Measurements from ENCODE around the gene MPST. TPM values are rescaled to one million over a fixed set of nuclear protein-coding genes. Genes with fewer than 3 reads are reported as not detected.

Gene MPST
- total RNA-seq, 1 experiment from 2014 or later, result 73.0 TPM

GRCh38 chr22:37027556-37027955 lies 8.0 kb downstream of the MPST start:
- Mint-ChIP-seq H3K27me3 (ENCODE audit: unreplicated experiment) (no peaks in the 10 kb centered on the region), H3K4me1 (ENCODE audit: low read depth, unreplicated experiment) (peaks cover 25% of the 10 kb centered on the region), H3K27ac (ENCODE audit: unreplicated experiment) (no peak overlapping the region), H3K36me3 (ENCODE audit: insufficient read depth, unreplicated experiment) (peaks cover 66% of the 10 kb centered on the region), H3K9me3 (ENCODE audit: low read depth, unreplicated experiment) (no peaks in the 10 kb centered on the region), H3K4me3 (ENCODE audit: low read depth, unreplicated experiment) (no peak overlapping the region)
- CTCF ChIA-PET, result no interaction called here
- no peak for TF ChIP-seq CTCF (IDR thresholded peaks at IDR 0.05; ENCODE audit: unreplicated experiment)
- no TSS peak for BruUV-seq (replicated peaks)
- no peak for DNase-seq
- intact Hi-C loops (cut with micrococcal nuclease; ENCODE audit: unreplicated experiment), result no loop called here

GRCh38 chr22:37028692-37029674 lies 9.4 kb downstream of the MPST start:
- no peaks in the 10 kb centered on the region for H3K27me3 Mint-ChIP-seq (ENCODE audit: unreplicated experiment)
- no peaks in the 10 kb centered on the region for H3K9me3 Mint-ChIP-seq (ENCODE audit: low read depth, unreplicated experiment)
- DNase-seq, result no peak
- intact Hi-C loops (cut with micrococcal nuclease; ENCODE audit: unreplicated experiment), result no loop called here
- TF ChIP-seq CTCF (IDR thresholded peaks at IDR 0.05; ENCODE audit: unreplicated experiment), result no peak
- no peak overlapping the region for H3K4me3 Mint-ChIP-seq (ENCODE audit: low read depth, unreplicated experiment)
- H3K4me1 Mint-ChIP-seq (ENCODE audit: low read depth, unreplicated experiment), result peaks cover 38% of the 10 kb centered on the region
- no TSS peak for BruUV-seq (replicated peaks)
- no peak overlapping the region for H3K27ac Mint-ChIP-seq (ENCODE audit: unreplicated experiment)
- CTCF ChIA-PET, result no interaction called here
- H3K36me3 Mint-ChIP-seq (ENCODE audit: insufficient read depth, unreplicated experiment), result peaks cover 69% of the 10 kb centered on the region

- no peak overlapping the region for H3K4me3 Mint-ChIP-seq (ENCODE audit: low read depth, unreplicated experiment)
- no peak for DNase-seq
- intact Hi-C loops (cut with micrococcal nuclease; ENCODE audit: unreplicated experiment), result no loop called here
- CTCF ChIA-PET, result interaction anchor here (1.0 to 4.5 kb wide), 2 partner anchors 9 to 14 kb away, joined by 3 to 46 read pairs; no protein-coding TSS in a partner anchor
- peak overlapping the region; percentile 100 for H3K27ac Mint-ChIP-seq (ENCODE audit: unreplicated experiment)
- H3K27me3 Mint-ChIP-seq (ENCODE audit: unreplicated experiment), result no peaks in the 10 kb centered on the region
- no peak for TF ChIP-seq CTCF (IDR thresholded peaks at IDR 0.05; ENCODE audit: unreplicated experiment)
- peaks cover 46% of the 10 kb centered on the region for H3K4me1 Mint-ChIP-seq (ENCODE audit: low read depth, unreplicated experiment)
- no TSS peak for BruUV-seq (replicated peaks)
- peaks cover 56% of the 10 kb centered on the region for H3K36me3 Mint-ChIP-seq (ENCODE audit: insufficient read depth, unreplicated experiment)
- no peaks in the 10 kb centered on the region for H3K9me3 Mint-ChIP-seq (ENCODE audit: low read depth, unreplicated experiment)
Measured at GRCh38 chr22:37030560-37031281, 11.2 kb downstream of the MPST start.

- H3K27ac Mint-ChIP-seq (ENCODE audit: unreplicated experiment), result peak overlapping the region; percentile 100
- no peak for DNase-seq
- H3K27me3 Mint-ChIP-seq (ENCODE audit: unreplicated experiment), result no peaks in the 10 kb centered on the region
- intact Hi-C loops (cut with micrococcal nuclease; ENCODE audit: unreplicated experiment), result no loop called here
- TF ChIP-seq CTCF (IDR thresholded peaks at IDR 0.05; ENCODE audit: unreplicated experiment), result no peak
- peak overlapping the region; percentile 63 for H3K4me3 Mint-ChIP-seq (ENCODE audit: low read depth, unreplicated experiment)
- no peaks in the 10 kb centered on the region for H3K9me3 Mint-ChIP-seq (ENCODE audit: low read depth, unreplicated experiment)
- CTCF ChIA-PET, result interaction anchor here (0.6 to 4.5 kb wide), 11 partner anchors 11 to 465 kb away, joined by 3 to 46 read pairs (median 4); no protein-coding TSS in a partner anchor
- TSS peak; percentile 95 for BruUV-seq (replicated peaks)
- peaks cover 51% of the 10 kb centered on the region for H3K36me3 Mint-ChIP-seq (ENCODE audit: insufficient read depth, unreplicated experiment)
- H3K4me1 Mint-ChIP-seq (ENCODE audit: low read depth, unreplicated experiment), result peaks cover 52% of the 10 kb centered on the region
Measured at GRCh38 chr22:37032134-37032534, 12.6 kb downstream of the MPST start.
